Astrocyte of the hippocampus (primary cell): ENCODE measurements around the gene SLC7A4.

Experiments used
- DNase-seq: peaks from one replicate; pipeline ENCODE4 v3.0.0; 2011; ENCODE audit warnings: low read depth, low spot score

SLC7A4 gene

GRCh38 chr22:20988573-20989322 is 43.6 kb downstream of the SLC7A4 start:
- DNase-seq = no peak

- no peak for DNase-seq
Measured at GRCh38 chr22:20987375-20987774, 45.0 kb downstream of the SLC7A4 start.

GRCh38 chr22:20986365-20986764 is 46.0 kb downstream of the SLC7A4 start:
- DNase-seq = no peak

- DNase-seq = no peak
Measured at GRCh38 chr22:20985720-20986119, 46.6 kb downstream of the SLC7A4 start.

GRCh38 chr22:20983081-20983771 is 49.1 kb downstream of the SLC7A4 start:
- no peak for DNase-seq

- no peak for DNase-seq
Measured at GRCh38 chr22:20982563-20982882, 49.8 kb downstream of the SLC7A4 start.

GRCh38 chr22:20981787-20982562 is 50.4 kb downstream of the SLC7A4 start, which contains the start of gene LZTR1:
TSS of gene LZTR1 (plus strand) at chr22:20982297. CDS start at chr22:20982372, 75 bp downstream.
- DNase-seq = peak; percentile 94

GRCh38 chr22:20980938-20981722 is 51.2 kb downstream of the SLC7A4 start:
- DNase-seq = no peak

GRCh38 chr22:20980523-20980922 is 51.8 kb downstream of the SLC7A4 start:
- no peak for DNase-seq

GRCh38 chr22:20979940-20980453 is 52.4 kb downstream of the SLC7A4 start:
- DNase-seq = no peak

GRCh38 chr22:20979243-20979809 is 53.0 kb downstream of the SLC7A4 start:
- DNase-seq = peak; percentile 79
